ENCODE measurements around the gene LAMC1. TPM values are rescaled to one million over a fixed set of nuclear protein-coding genes. Genes with fewer than 3 reads are reported as not detected.
"Not testable (repeated sequence)": the region's sequence is repeated elsewhere in the genome, so short reads cannot be mapped to it uniquely, and the experiment has no call there.

Gene LAMC1
- total RNA-seq, 4 donors from 2014 or later = 26.3 to 275 (median 60.0) TPM

GRCh38 chr1:183070923-183071618 is 47.9 kb downstream of the LAMC1 start:
- TF ChIP-seq CTCF (IDR thresholded peaks at IDR 0.05) (no peak), POLR2A (IDR thresholded peaks at IDR 0.05) (no peak)
- intact Hi-C loops (cut with DNase I) = no loop called here
- 39 to 48% methylated on average over 3 of the region's 3 CpGs for WGBS, 2 donors
- Histone ChIP-seq H3K27me3 (no peaks in the 10 kb centered on the region), H3K36me3 (no peaks in the 10 kb centered on the region), H3K9me3 (no peaks in the 10 kb centered on the region), H3K4me1 (peaks cover 7 to 70% (median 30%) of the 10 kb centered on the region in 3 donors), H3K27ac (no peak overlapping the region), H3K4me3 (no peak overlapping the region)
- no peak for DNase-seq

GRCh38 chr1:183072595-183072994 is 49.4 kb downstream of the LAMC1 start:
- H3K9me3 ChIP-seq; intact Hi-C loops (cut with DNase I); H3K27me3 ChIP-seq; DNase-seq; H3K36me3 ChIP-seq; H3K27ac ChIP-seq; H3K4me3 ChIP-seq: not testable (repeated sequence)
- 71 to 90% methylated on average over 3 to 7 of the region's 7 CpGs for WGBS, 2 donors
- peaks cover 7 to 84% (median 30%) of the 10 kb centered on the region in 3 donors for H3K4me1 ChIP-seq

- TF ChIP-seq CTCF (IDR thresholded peaks at IDR 0.05) (no peak), POLR2A (IDR thresholded peaks at IDR 0.05) (no peak)
- H3K4me1 ChIP-seq = peaks cover 7 to 89% (median 30%) of the 10 kb centered on the region in 3 donors
Observed at GRCh38 chr1:183073320-183073719, 50.1 kb downstream of the LAMC1 start.

GRCh38 chr1:183074215-183074614 is 51.0 kb downstream of the LAMC1 start:
- intact Hi-C loops (cut with DNase I) = no loop called here
- Histone ChIP-seq H3K27ac (no peak overlapping the region), H3K27me3 (no peaks in the 10 kb centered on the region), H3K4me1 (peaks cover 7 to 88% (median 37%) of the 10 kb centered on the region in 3 donors), H3K9me3 (no peaks in the 10 kb centered on the region), H3K36me3 (no peaks in the 10 kb centered on the region), H3K4me3 (no peak overlapping the region)
- WGBS, 2 donors = 64 to 65% methylated on average over 2 of the region's 2 CpGs
- DNase-seq = no peak
- TF ChIP-seq CTCF (IDR thresholded peaks at IDR 0.05) (no peak), POLR2A (IDR thresholded peaks at IDR 0.05) (no peak)

More at GRCh38 chr1:183073320-183073719, 50.1 kb downstream of the LAMC1 start:
- Histone ChIP-seq H3K27ac (no peak overlapping the region), H3K36me3 (no peaks in the 10 kb centered on the region), H3K4me3 (no peak overlapping the region), H3K27me3 (no peaks in the 10 kb centered on the region), H3K9me3 (no peaks in the 10 kb centered on the region)
- intact Hi-C loops (cut with DNase I) = no loop called here
- no peak for DNase-seq

GRCh38 chr1:183075861-183076260 is 52.6 kb downstream of the LAMC1 start:
- Histone ChIP-seq H3K27me3 (no peaks in the 10 kb centered on the region), H3K27ac (no peak overlapping the region), H3K36me3 (no peaks in the 10 kb centered on the region), H3K4me1 (peaks cover 3 to 88% (median 44%) of the 10 kb centered on the region in 3 donors), H3K4me3 (no peak overlapping the region), H3K9me3 (no peaks in the 10 kb centered on the region)
- 65 to 74% methylated on average over 1 of the region's 1 CpG for WGBS, 2 donors
- intact Hi-C loops (cut with DNase I) = no loop called here
- TF ChIP-seq CTCF (IDR thresholded peaks at IDR 0.05) (no peak), POLR2A (IDR thresholded peaks at IDR 0.05) (no peak)
- DNase-seq = no peak
